Lower lobe of right lung (tissue), 2 donors: ENCODE results near the gene HTRA3. TPM values are rescaled to one million over a fixed set of nuclear protein-coding genes. Genes with fewer than 3 reads are reported as not detected.

Source experiments
- ATAC-seq, 2 donors: fragments of 200-7000 bp; cut with Tn5 transposase; one replicate each; pipeline ENCODE4 v1.9.1; 2020 to 2022; ENCODE audit warnings: mild to moderate bottlenecking in 2 of 2, moderate library complexity in 2 of 2
- DNase-seq: peaks from one replicate; pipeline ENCODE4 v3.0.0-alpha.2; 2020
- H3K27ac ChIP-seq: fragments of 200-600 bp; one replicate; pipeline ENCODE4 v1.8.0; 2022
- H3K27me3 ChIP-seq: fragments of 200-600 bp; one replicate; pipeline ENCODE4 v1.8.0; 2022; ENCODE audit warnings: low read depth
- H3K36me3 ChIP-seq: fragments of 200-600 bp; one replicate; pipeline ENCODE4 v1.8.0; 2022; ENCODE audit warnings: mild to moderate bottlenecking
- H3K4me1 ChIP-seq: fragments of 200-600 bp; one replicate; pipeline ENCODE4 v1.8.0; 2022
- H3K4me3 ChIP-seq: fragments of 200-600 bp; one replicate; pipeline ENCODE4 v1.8.0; 2022; ENCODE audit warnings: mild to moderate bottlenecking
- H3K9me3 ChIP-seq: fragments of 200-600 bp; one replicate; pipeline ENCODE4 v1.8.0; 2022
- intact Hi-C: fragments of 100-400 bp; cut with DNase I; formaldehyde crosslinking; loops from one replicate; pipeline ENCODE4 v1.11.0; 2022
- total RNA-seq: library from RNA; stranded (reverse); fragmentation: NEBNext Ultra II Directional; extraction: Animal tissue kit (Norgen Biotek cat#: 25700); gene quantifications from one replicate; pipeline ENCODE4 v1.2.1, GENCODE V29; 2021
- TF ChIP-seq, protein P1 (sequence below): fragments of 200-600 bp; IDR thresholded peaks from one replicate; pipeline ENCODE4 v1.8.0; 2022; ENCODE audit warnings: antibody characterized with exemption, mild to moderate bottlenecking
- donor health status: DM: no; HTN: yes; CAD: no; lungs with severe emphysema.

HTRA3 gene
- total RNA-seq, 1 donor from 2014 or later = 15.5 TPM

DNA sequence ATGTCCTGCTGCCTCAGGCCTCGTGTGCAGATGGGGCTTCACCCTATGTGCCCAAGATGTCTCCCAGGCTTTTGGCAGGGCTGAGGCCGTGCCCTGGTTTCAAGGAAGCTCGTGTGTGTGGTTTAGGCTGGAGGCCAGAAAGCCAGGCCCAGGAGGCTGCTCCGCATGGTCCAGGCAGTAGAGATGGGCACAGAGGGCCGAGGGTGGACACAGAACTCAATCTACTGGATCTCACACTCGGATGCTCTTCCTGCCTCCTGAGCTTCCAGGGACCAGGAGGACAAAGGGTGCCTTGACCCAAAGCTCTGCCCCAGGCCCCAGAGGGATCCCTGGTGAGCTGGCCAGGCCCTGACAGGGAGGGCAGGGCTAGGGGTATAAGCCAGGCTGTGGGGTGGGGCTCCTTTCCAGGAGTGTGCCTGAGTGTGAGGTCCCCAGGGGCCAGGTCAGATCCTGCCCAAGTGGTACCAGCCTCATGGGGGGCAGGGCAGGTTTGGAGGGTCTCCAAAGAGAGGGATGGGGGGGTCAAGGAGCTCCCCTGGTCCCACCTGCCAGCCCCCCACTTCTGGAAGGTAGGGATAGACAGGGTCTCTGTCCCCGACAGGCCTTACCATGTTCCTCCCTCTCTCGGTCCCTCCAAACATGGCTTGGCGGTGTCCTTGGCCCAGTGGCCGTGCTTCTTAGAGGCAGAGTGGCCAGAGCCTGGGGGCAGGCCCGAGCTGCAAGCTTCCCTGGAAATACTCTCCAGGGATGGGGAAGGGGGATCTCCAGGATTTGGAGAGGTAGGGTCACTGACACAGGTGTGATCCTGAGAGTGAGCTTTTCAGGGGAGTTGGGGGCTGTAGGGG lies 23.8 kb downstream of the HTRA3 start:
- no peak for ATAC-seq
- Histone ChIP-seq H3K36me3 (peaks cover 4% of the 10 kb centered on the region), H3K9me3 (no peaks in the 10 kb centered on the region), H3K27ac (no peak overlapping the region), H3K4me1 (no peaks in the 10 kb centered on the region), H3K27me3 (no peaks in the 10 kb centered on the region), H3K4me3 (no peak overlapping the region)
- intact Hi-C loops = no loop called here
- TF ChIP-seq, protein P1, sequence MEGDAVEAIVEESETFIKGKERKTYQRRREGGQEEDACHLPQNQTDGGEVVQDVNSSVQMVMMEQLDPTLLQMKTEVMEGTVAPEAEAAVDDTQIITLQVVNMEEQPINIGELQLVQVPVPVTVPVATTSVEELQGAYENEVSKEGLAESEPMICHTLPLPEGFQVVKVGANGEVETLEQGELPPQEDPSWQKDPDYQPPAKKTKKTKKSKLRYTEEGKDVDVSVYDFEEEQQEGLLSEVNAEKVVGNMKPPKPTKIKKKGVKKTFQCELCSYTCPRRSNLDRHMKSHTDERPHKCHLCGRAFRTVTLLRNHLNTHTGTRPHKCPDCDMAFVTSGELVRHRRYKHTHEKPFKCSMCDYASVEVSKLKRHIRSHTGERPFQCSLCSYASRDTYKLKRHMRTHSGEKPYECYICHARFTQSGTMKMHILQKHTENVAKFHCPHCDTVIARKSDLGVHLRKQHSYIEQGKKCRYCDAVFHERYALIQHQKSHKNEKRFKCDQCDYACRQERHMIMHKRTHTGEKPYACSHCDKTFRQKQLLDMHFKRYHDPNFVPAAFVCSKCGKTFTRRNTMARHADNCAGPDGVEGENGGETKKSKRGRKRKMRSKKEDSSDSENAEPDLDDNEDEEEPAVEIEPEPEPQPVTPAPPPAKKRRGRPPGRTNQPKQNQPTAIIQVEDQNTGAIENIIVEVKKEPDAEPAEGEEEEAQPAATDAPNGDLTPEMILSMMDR = no peak
- DNase-seq = peak; percentile 31

DNA sequence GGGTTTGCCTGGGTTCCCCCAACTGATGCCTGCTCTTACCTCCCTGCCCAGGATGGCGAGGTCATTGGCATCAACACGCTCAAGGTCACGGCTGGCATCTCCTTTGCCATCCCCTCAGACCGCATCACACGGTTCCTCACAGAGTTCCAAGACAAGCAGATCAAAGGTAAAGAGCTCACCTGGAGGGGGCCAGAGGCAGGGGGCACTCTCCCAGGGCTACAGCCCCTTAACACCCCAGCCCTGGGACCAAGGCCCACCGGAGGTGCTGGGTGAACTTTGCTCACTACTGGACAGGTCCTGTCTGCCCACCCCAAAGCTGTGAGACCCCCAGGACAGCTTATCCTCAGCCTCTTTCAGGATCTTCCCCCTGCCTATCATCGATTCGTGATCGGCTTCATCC lies 24.5 kb downstream of the HTRA3 start:
- Histone ChIP-seq H3K27me3 (no peaks in the 10 kb centered on the region), H3K4me3 (no peak overlapping the region), H3K9me3 (no peaks in the 10 kb centered on the region), H3K4me1 (no peaks in the 10 kb centered on the region), H3K36me3 (peaks cover 4% of the 10 kb centered on the region), H3K27ac (no peak overlapping the region)
- no peak for ATAC-seq
- DNase-seq = peak; percentile 14
- TF ChIP-seq, protein P1 = no peak
- intact Hi-C loops = no loop called here

DNA sequence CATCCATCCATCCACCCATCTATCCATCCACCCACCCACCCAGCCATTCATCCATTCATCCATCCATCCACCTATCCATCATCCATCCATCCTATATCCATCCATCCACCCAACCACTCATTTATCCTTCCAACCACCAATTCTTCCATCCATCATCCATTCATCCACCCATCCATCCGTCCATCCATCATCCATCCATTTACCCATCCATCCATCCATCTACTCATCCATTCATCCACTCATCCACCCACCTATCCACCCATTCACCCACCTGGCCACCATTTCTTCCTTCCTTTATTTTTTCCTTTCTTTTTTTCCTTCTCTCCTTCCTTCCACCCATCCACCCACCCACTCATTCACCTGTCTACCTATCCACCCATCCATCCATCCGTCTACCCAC lies 25.2 kb downstream of the HTRA3 start:
- H3K4me1 ChIP-seq = no peaks in the 10 kb centered on the region
- H3K9me3 ChIP-seq = no peaks in the 10 kb centered on the region
- H3K4me3 ChIP-seq = no peak overlapping the region
- ATAC-seq = no peak
- H3K27ac ChIP-seq = no peak overlapping the region
- H3K27me3 ChIP-seq = no peaks in the 10 kb centered on the region
- TF ChIP-seq, protein P1 = no peak
- DNase-seq = no peak
- H3K36me3 ChIP-seq = peaks cover 4% of the 10 kb centered on the region
- intact Hi-C loops = no loop called here

DNA sequence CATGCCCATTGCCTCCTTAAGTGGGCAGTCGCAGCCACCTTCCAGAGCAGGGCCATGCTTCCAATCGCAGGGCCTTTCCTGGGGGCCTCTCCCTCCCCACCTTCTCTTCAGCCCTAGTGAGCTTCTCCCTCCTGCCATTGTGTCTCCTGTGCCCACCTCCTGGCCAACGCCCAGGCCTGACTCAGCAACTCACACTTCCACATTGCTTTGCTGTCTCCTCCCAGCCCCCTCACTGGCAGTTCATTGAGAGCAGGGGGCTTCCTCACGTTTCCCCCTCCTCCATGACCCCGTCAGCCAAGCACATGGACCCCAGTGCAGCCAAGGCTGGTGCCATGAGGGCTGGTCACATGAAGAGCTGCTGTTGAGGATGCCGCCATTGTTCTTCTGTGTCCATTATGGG lies 25.9 kb downstream of the HTRA3 start:
- no peaks in the 10 kb centered on the region for H3K27me3 ChIP-seq
- DNase-seq (peak; percentile 21), ATAC-seq (no peak)
- H3K4me3 ChIP-seq = no peak overlapping the region
- H3K27ac ChIP-seq = no peak overlapping the region
- peaks cover 4% of the 10 kb centered on the region for H3K36me3 ChIP-seq
- TF ChIP-seq, protein P1 = no peak
- no peaks in the 10 kb centered on the region for H3K4me1 ChIP-seq
- no peaks in the 10 kb centered on the region for H3K9me3 ChIP-seq
- intact Hi-C loops = no loop called here

DNA sequence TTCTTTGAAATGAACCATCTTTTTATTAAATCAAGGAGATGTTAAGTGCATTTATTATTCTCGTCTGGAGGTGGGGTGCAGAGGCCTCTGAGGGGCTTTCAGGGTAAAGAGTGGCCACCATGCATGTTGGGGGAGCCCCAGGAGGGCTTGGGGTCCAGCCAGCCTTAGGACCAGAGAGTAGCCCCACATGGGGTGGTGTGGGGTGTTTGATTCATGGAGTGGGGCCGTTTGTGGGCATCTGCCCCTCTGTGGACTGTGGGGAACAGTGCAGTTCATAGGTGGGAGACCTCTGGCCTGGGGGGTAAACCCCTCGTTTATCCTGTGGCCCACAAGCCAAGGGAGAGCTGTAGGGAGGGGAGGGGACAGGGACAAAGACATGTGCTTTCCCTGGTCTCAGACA lies 26.9 kb downstream of the HTRA3 start:
- intact Hi-C loops = no loop called here

More for the DNA sequence above, 26.9 kb downstream of the HTRA3 start:
- ATAC-seq (no peak), DNase-seq (peak; percentile 14)
- Histone ChIP-seq H3K4me1 (no peaks in the 10 kb centered on the region), H3K36me3 (peaks cover 4% of the 10 kb centered on the region), H3K27me3 (no peaks in the 10 kb centered on the region), H3K9me3 (no peaks in the 10 kb centered on the region), H3K4me3 (no peak overlapping the region), H3K27ac (no peak overlapping the region)
- TF ChIP-seq, protein P1 = no peak
